PFSK-1 (cell line): ENCODE measurements around the gene SOD1.

ENCODE experiments used
- FOXP2 ChIP-seq: optimal IDR thresholded peaks from 2 replicates; pipeline ENCODE3; 2011; ENCODE audit warnings: borderline replicate concordance, control low read depth, inconsistent platforms; ENCODE audit not compliant: insufficient read depth; ENCODE audit errors: extremely low read length, extremely low read depth
- POLR2AphosphoS5 ChIP-seq: IDR thresholded peaks from 2 replicates; pipeline ENCODE4 v1.6.1; 2012; ENCODE audit warnings: low read depth, mild to moderate bottlenecking, control low read depth, low read length, moderate library complexity
- SIN3A ChIP-seq: IDR thresholded peaks from 2 replicates; pipeline ENCODE4 v1.6.1; 2012; ENCODE audit warnings: mild to moderate bottlenecking, low read length, moderate library complexity, borderline replicate concordance; ENCODE audit not compliant: insufficient read depth
- TAF1 ChIP-seq: IDR thresholded peaks from 2 replicates; pipeline ENCODE4 v1.6.1; 2012; ENCODE audit warnings: low read length, control low read depth, borderline replicate concordance; ENCODE audit not compliant: insufficient read depth
- TF ChIP-seq, protein P1 (sequence below), 2 experiments: IDR thresholded peaks; 2 replicates each; pipeline versions ENCODE4 v1.6.1 to v1.8.0; 2011 to 2012; ENCODE audit warnings: low read depth in 2 of 2, low read length in 2 of 2, control low read depth in 1 of 2, inconsistent platforms in 1 of 2, mild to moderate bottlenecking in 1 of 2, moderate library complexity in 1 of 2; ENCODE audit not compliant: insufficient read depth in 1 of 2

The SOD1 gene

DNA sequence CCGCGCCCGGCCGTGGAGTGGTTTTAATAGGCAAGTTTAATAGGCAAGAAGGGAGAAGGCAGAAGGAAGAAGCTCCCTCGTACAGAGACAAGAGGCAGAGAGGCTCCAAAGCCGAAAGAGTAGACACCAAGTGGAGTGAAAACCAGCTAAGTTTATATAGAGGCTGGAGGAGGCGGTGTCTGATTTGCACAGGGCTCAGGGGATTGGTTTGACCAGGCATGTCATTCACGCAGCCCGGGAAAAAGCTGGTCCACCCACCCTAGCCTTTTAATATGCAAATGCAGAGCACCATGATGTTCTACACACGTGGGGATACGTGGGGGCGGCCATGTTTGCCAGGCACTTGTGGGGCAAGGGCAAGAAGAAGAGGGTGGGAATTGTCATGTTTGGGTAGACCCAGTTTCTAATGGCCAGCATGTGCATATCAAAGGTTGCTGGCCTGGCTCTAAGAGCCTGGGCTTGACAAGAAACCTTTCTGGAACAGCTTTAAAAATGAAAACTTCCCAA, 18.0 kb upstream of the SOD1 start:
- TF ChIP-seq FOXP2 = no peak
- no peak for TF ChIP-seq TAF1
- TF ChIP-seq POLR2AphosphoS5 = no peak
- TF ChIP-seq, protein P1, sequence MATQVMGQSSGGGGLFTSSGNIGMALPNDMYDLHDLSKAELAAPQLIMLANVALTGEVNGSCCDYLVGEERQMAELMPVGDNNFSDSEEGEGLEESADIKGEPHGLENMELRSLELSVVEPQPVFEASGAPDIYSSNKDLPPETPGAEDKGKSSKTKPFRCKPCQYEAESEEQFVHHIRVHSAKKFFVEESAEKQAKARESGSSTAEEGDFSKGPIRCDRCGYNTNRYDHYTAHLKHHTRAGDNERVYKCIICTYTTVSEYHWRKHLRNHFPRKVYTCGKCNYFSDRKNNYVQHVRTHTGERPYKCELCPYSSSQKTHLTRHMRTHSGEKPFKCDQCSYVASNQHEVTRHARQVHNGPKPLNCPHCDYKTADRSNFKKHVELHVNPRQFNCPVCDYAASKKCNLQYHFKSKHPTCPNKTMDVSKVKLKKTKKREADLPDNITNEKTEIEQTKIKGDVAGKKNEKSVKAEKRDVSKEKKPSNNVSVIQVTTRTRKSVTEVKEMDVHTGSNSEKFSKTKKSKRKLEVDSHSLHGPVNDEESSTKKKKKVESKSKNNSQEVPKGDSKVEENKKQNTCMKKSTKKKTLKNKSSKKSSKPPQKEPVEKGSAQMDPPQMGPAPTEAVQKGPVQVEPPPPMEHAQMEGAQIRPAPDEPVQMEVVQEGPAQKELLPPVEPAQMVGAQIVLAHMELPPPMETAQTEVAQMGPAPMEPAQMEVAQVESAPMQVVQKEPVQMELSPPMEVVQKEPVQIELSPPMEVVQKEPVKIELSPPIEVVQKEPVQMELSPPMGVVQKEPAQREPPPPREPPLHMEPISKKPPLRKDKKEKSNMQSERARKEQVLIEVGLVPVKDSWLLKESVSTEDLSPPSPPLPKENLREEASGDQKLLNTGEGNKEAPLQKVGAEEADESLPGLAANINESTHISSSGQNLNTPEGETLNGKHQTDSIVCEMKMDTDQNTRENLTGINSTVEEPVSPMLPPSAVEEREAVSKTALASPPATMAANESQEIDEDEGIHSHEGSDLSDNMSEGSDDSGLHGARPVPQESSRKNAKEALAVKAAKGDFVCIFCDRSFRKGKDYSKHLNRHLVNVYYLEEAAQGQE (IDR thresholded peaks at IDR 0.05; ENCODE audit: insufficient read depth in 1 of 2, low read depth in 2 of 2, low read length in 2 of 2) = no peak
- no peak for TF ChIP-seq SIN3A

DNA sequence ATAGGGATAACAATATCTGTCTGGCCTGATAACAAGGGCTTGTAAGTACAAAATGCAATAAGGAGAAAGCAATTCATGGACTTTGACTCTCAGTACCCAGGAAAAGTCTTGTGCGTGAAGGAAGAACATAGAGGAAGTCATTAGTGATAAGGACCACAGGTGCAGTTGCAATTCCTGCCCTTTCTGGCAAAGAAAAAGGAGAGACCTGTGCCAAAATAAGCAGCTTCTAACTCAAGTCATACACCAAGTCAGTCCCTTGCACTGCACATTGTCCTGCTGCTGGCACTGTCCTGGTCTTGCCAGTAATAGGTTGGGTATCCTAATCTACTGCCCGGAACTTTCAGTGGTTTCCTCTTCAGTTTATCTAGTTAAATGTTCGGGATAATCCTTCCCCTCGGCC, 14.8 kb upstream of the SOD1 start:
- TF ChIP-seq, protein P1 (IDR thresholded peaks at IDR 0.05; ENCODE audit: insufficient read depth in 1 of 2, low read depth in 2 of 2, low read length in 2 of 2) = no peak
- TF ChIP-seq SIN3A = no peak
- no peak for TF ChIP-seq FOXP2
- no peak for TF ChIP-seq POLR2AphosphoS5
- no peak for TF ChIP-seq TAF1

DNA sequence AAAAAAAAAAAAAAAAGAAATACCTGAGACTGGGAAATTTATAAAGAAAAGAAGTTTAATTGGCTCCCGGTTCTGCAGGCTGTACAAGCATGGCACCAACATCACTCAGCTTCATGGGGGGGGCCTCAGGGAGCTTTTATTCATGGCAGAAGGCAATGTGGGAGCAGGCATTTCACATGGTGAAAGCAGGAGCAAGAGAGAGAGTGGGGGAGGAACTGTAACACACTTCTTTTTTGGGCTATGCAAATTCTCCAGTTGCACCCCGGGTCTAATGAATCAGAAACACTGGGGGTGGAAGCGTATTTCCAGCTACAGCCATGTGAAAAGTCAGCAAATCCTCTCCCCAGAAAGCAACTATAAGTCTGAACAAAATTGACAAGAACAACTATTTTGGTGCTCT, 11.8 kb upstream of the SOD1 start:
- TF ChIP-seq POLR2AphosphoS5 (no peak), TAF1 (no peak), SIN3A (no peak)
- TF ChIP-seq, protein P1 (IDR thresholded peaks at IDR 0.05; ENCODE audit: insufficient read depth in 1 of 2, low read depth in 2 of 2, low read length in 2 of 2) = no peak

DNA sequence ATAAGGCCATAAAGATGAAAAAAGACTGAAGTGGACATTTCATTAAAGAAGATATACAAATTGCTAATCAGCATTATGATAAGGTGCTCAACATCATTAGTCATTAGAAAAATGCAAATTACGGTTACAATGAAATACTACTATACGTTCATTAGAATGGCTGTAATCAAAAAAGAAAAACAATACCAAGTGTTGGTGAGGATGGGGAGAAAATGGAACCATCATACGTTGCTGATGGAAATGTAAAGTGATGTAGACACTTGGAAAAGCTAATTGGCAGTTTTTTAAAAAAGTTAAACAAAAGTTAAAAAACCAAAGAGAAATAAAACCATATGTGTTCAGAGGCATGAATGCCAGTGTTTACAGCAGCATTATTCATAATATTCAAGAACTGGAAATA, 8.6 kb upstream of the SOD1 start:
- TF ChIP-seq SIN3A = no peak
- TF ChIP-seq, protein P1 (IDR thresholded peaks at IDR 0.05; ENCODE audit: insufficient read depth in 1 of 2, low read depth in 2 of 2, low read length in 2 of 2) = no peak
- no peak for TF ChIP-seq POLR2AphosphoS5
- no peak for TF ChIP-seq TAF1
- no peak for TF ChIP-seq FOXP2

DNA sequence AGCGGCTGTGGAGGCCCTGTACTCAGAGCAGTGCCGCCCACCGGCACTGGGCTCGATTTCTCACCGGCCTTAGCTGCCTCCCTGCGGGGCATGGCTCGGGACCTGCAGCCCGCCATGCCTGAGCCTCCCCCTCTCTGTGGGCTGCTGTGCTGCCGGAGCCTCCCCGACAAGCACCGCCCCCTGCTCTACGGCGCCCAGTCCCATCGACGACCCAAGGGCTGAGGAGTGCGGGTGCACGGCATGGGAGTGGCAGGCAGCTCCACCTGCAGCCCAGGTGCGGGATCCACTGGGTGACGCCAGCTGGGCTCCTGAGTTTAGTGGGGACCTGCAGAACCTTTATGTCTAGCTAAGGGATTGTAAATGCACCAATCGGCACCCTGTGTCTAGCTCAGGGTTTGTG, 5.2 kb upstream of the SOD1 start:
- TF ChIP-seq FOXP2 = no peak
- TF ChIP-seq, protein P1 (IDR thresholded peaks at IDR 0.05; ENCODE audit: insufficient read depth in 1 of 2, low read depth in 2 of 2, low read length in 2 of 2) = no peak
